Measurements from ENCODE around the gene WNK2.

WNK2 gene

GRCh38 chr9:93197670-93198069, 13.7 kb downstream of the WNK2 start:
- H3K27ac ChIP-seq (ENCODE audit: extremely low read depth, low read depth, low read length): no peak overlapping the region
- H3K4me1 ChIP-seq (ENCODE audit: control insufficient read depth, insufficient read depth, low read length): peaks cover 3% of the 10 kb centered on the region; the same call in 1 of the 2 replicates
- ChIA-PET POLR2A (interaction anchor here (1.0 kb wide), 1 partner anchor 26 kb away, joined by 3 read pairs; no protein-coding TSS in a partner anchor), CTCF (interaction anchor here (0.6 kb wide), 1 partner anchor 193 kb away, joined by 4 read pairs; no protein-coding TSS in a partner anchor)
- no peak for TF ChIP-seq HOXD13 (CRISPR knock-in tag; IDR thresholded peaks at IDR 0.05; ENCODE audit: borderline replicate concordance)
- no peak for TF ChIP-seq ZNF24 (tag by site-specific recombination; IDR thresholded peaks at IDR 0.05)
- TF ChIP-seq KLF10 (tag by site-specific recombination; IDR thresholded peaks at IDR 0.05): no peak
- no peak for TF ChIP-seq ZNF785 (tag by site-specific recombination; IDR thresholded peaks at IDR 0.05)
- TF ChIP-seq ZNF19 (tag by site-specific recombination; IDR thresholded peaks at IDR 0.05; ENCODE audit: low read depth): no peak
- TF ChIP-seq ZNF692 (tag by site-specific recombination; IDR thresholded peaks at IDR 0.05): no peak
- no peak for TF ChIP-seq ZNF792 (tag by site-specific recombination; IDR thresholded peaks at IDR 0.05)
- TF ChIP-seq HOXC10 (CRISPR knock-in tag; IDR thresholded peaks at IDR 0.05): no peak
- no peak for TF ChIP-seq ZNF776 (tag by site-specific recombination; IDR thresholded peaks at IDR 0.05; ENCODE audit: borderline replicate concordance)
- no peak for TF ChIP-seq ZNF501 (tag by site-specific recombination; IDR thresholded peaks at IDR 0.05)
- no peak for TF ChIP-seq ZIC2 (tag by site-specific recombination; IDR thresholded peaks at IDR 0.05)
- TF ChIP-seq ZFP37 (tag by site-specific recombination; IDR thresholded peaks at IDR 0.05): no peak
- no peak for TF ChIP-seq TRIM28 (IDR thresholded peaks at IDR 0.05; ENCODE audit: borderline replicate concordance, low read length)
- TF ChIP-seq ZNF558 (tag by site-specific recombination; IDR thresholded peaks at IDR 0.05): no peak
- H3K4me3 ChIP-seq (ENCODE audit: low read depth, low read length): no peak overlapping the region
- no peaks in the 10 kb centered on the region for H3K36me3 ChIP-seq (ENCODE audit: control insufficient read depth in 2 of 2, insufficient read depth in 1 of 2, low read length in 2 of 2)
- H3K9me3 ChIP-seq (ENCODE audit: control insufficient read depth, insufficient read depth, low read depth, low read length): no peaks in the 10 kb centered on the region

GRCh38 chr9:93198117-93198837, 14.3 kb downstream of the WNK2 start:
- Histone ChIP-seq H3K4me1 (ENCODE audit: control insufficient read depth, insufficient read depth, low read length) (peaks cover 3% of the 10 kb centered on the region; the same call in 1 of the 2 replicates), H3K27ac (ENCODE audit: extremely low read depth, low read depth, low read length) (no peak overlapping the region), H3K9me3 (ENCODE audit: control insufficient read depth, insufficient read depth, low read depth, low read length) (no peaks in the 10 kb centered on the region), H3K4me3 (ENCODE audit: low read depth, low read length) (no peak overlapping the region), H3K36me3 (ENCODE audit: control insufficient read depth in 2 of 2, insufficient read depth in 1 of 2, low read length in 2 of 2) (no peaks in the 10 kb centered on the region)
- TF ChIP-seq SCRT2 (tag by site-specific recombination; IDR thresholded peaks at IDR 0.05) (peak; percentile 93), ZNF239 (tag by site-specific recombination; IDR thresholded peaks at IDR 0.05) (no peak), ZNF837 (tag by site-specific recombination; IDR thresholded peaks at IDR 0.05) (no peak), ZNF211 (tag by site-specific recombination; IDR thresholded peaks at IDR 0.05; ENCODE audit: low read depth) (no peak), ZNF548 (tag by site-specific recombination; IDR thresholded peaks at IDR 0.05) (no peak), ZNF366 (tag by site-specific recombination; conservative IDR thresholded peaks at IDR 0.05) (no peak), SCRT1 (tag by site-specific recombination; IDR thresholded peaks at IDR 0.05; ENCODE audit: borderline replicate concordance) (peak; percentile 75; the same call in 1 of the 2 replicates), ZNF501 (tag by site-specific recombination; IDR thresholded peaks at IDR 0.05) (no peak), ZFP41 (tag by site-specific recombination; IDR thresholded peaks at IDR 0.05; ENCODE audit: borderline replicate concordance) (no peak), ZNF473 (tag by site-specific recombination; IDR thresholded peaks at IDR 0.05) (no peak), GLI2 (tag by site-specific recombination; IDR thresholded peaks at IDR 0.05; ENCODE audit: borderline replicate concordance, low read depth) (no peak)
- TF ChIP-seq, protein P1, sequence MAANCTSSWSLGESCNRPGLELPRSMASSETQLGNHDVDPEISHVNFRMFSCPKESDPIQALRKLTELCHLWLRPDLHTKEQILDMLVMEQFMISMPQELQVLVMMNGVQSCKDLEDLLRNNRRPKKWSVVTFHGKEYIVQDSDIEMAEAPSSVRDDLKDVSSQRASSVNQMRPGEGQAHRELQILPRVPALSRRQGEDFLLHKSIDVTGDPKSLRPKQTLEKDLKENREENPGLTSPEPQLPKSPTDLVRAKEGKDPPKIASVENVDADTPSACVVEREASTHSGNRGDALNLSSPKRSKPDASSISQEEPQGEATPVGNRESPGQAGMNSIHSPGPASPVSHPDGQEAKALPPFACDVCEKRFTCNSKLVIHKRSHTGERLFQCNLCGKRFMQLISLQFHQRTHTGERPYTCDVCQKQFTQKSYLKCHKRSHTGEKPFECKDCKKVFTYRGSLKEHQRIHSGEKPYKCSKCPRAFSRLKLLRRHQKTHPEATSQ (tag by site-specific recombination; IDR thresholded peaks at IDR 0.05): no peak
- TF ChIP-seq, protein P2, sequence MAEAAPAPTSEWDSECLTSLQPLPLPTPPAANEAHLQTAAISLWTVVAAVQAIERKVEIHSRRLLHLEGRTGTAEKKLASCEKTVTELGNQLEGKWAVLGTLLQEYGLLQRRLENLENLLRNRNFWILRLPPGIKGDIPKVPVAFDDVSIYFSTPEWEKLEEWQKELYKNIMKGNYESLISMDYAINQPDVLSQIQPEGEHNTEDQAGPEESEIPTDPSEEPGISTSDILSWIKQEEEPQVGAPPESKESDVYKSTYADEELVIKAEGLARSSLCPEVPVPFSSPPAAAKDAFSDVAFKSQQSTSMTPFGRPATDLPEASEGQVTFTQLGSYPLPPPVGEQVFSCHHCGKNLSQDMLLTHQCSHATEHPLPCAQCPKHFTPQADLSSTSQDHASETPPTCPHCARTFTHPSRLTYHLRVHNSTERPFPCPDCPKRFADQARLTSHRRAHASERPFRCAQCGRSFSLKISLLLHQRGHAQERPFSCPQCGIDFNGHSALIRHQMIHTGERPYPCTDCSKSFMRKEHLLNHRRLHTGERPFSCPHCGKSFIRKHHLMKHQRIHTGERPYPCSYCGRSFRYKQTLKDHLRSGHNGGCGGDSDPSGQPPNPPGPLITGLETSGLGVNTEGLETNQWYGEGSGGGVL (tag by site-specific recombination; IDR thresholded peaks at IDR 0.05): no peak
- TF ChIP-seq, protein P3, sequence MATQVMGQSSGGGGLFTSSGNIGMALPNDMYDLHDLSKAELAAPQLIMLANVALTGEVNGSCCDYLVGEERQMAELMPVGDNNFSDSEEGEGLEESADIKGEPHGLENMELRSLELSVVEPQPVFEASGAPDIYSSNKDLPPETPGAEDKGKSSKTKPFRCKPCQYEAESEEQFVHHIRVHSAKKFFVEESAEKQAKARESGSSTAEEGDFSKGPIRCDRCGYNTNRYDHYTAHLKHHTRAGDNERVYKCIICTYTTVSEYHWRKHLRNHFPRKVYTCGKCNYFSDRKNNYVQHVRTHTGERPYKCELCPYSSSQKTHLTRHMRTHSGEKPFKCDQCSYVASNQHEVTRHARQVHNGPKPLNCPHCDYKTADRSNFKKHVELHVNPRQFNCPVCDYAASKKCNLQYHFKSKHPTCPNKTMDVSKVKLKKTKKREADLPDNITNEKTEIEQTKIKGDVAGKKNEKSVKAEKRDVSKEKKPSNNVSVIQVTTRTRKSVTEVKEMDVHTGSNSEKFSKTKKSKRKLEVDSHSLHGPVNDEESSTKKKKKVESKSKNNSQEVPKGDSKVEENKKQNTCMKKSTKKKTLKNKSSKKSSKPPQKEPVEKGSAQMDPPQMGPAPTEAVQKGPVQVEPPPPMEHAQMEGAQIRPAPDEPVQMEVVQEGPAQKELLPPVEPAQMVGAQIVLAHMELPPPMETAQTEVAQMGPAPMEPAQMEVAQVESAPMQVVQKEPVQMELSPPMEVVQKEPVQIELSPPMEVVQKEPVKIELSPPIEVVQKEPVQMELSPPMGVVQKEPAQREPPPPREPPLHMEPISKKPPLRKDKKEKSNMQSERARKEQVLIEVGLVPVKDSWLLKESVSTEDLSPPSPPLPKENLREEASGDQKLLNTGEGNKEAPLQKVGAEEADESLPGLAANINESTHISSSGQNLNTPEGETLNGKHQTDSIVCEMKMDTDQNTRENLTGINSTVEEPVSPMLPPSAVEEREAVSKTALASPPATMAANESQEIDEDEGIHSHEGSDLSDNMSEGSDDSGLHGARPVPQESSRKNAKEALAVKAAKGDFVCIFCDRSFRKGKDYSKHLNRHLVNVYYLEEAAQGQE (tag by site-specific recombination; IDR thresholded peaks at IDR 0.05): peak; percentile 27; the same call in 1 of the 2 replicates
- ChIA-PET CTCF (interaction anchor here (0.6 to 1.0 kb wide), 3 partner anchors 11 to 194 kb away, joined by 3 to 4 read pairs (median 3); no protein-coding TSS in a partner anchor), POLR2A (interaction anchor here (1.0 kb wide), 1 partner anchor 25 kb away, joined by 3 read pairs; no protein-coding TSS in a partner anchor)

Data from HEK293 (cell line).